HG02938 (cell line): ENCODE results near the gene KRTAP19-5.
"Not testable (repeated sequence)": the region's sequence is repeated elsewhere in the genome, so short reads cannot be mapped to it uniquely, and the experiment has no call there.

Experiments
- ATAC-seq: cut with Tn5 transposase; IDR thresholded peaks from one replicate; pipeline ENCODE4 v1.9.1; 2021; ENCODE audit warnings: mild to moderate bottlenecking, moderate library complexity; ENCODE audit not compliant: unreplicated experiment

KRTAP19-5 gene

GRCh38 chr21:30502041-30502440, at the start of gene KRTAP19-5:
Gene KRTAP19-5, minus strand, starts transcription at chr21:30502141. Its CDS starts 51 bp downstream, at chr21:30502090.
- ATAC-seq: no peak

GRCh38 chr21:30541764-30542163, 39.8 kb upstream of the KRTAP19-5 start, which contains the start of gene KRTAP19-6:
Gene KRTAP19-6, minus strand, starts transcription at chr21:30541864. Its CDS starts 31 bp downstream, at chr21:30541833.
- ATAC-seq: no peak

GRCh38 chr21:30518876-30519275, 16.9 kb upstream of the KRTAP19-5 start:
- ATAC-seq: no peak

- no peak for ATAC-seq
Observed at GRCh38 chr21:30515681-30516080, 13.7 kb upstream of the KRTAP19-5 start.

- ATAC-seq: not testable (repeated sequence)
Observed at GRCh38 chr21:30505621-30506205, 3.8 kb upstream of the KRTAP19-5 start.

GRCh38 chr21:30497065-30497464, 4.9 kb downstream of the KRTAP19-5 start, which contains the start of gene KRTAP19-4:
Gene KRTAP19-4, minus strand, starts transcription at chr21:30497165. Its CDS starts 55 bp downstream, at chr21:30497110.
- no peak for ATAC-seq

- no peak for ATAC-seq
Observed at GRCh38 chr21:30491963-30492428, 9.9 kb downstream of the KRTAP19-5 start, which contains the start of gene KRTAP19-3. Gene KRTAP19-3, minus strand, starts transcription at chr21:30492013. Its CDS starts 56 bp downstream, at chr21:30491957.

GRCh38 chr21:30487336-30487735, 14.6 kb downstream of the KRTAP19-5 start, which contains the start of gene KRTAP19-2:
Gene KRTAP19-2, minus strand, starts transcription at chr21:30487436. Its CDS starts 88 bp downstream, at chr21:30487348.
- no peak for ATAC-seq

GRCh38 chr21:30486180-30486579, 15.8 kb downstream of the KRTAP19-5 start:
- ATAC-seq: no peak

GRCh38 chr21:30482130-30482529, 19.8 kb downstream of the KRTAP19-5 start:
- ATAC-seq: no peak

- ATAC-seq: no peak
Observed at GRCh38 chr21:30480145-30480544, 21.8 kb downstream of the KRTAP19-5 start, which contains the start of gene KRTAP19-1. Gene KRTAP19-1, minus strand, starts transcription at chr21:30480367. Its CDS starts 50 bp downstream, at chr21:30480317.

GRCh38 chr21:30479259-30479658, 22.7 kb downstream of the KRTAP19-5 start:
- ATAC-seq: no peak

GRCh38 chr21:30478004-30478403, 23.9 kb downstream of the KRTAP19-5 start:
- no peak for ATAC-seq

GRCh38 chr21:30468900-30469714, 32.8 kb downstream of the KRTAP19-5 start:
- ATAC-seq: no peak

- no peak for ATAC-seq
Observed at GRCh38 chr21:30463713-30464112, 38.2 kb downstream of the KRTAP19-5 start.
